Stimulated activated CD4-positive, alpha-beta T cell treated with anti-CD3 and anti-CD28 coated beads, Interleukin-1b, Interleukin-23, amount 100 ng/mL, for 4 hours (primary cell): ENCODE results near the gene FLYWCH2.

Source experiments
- DNase-seq, 2 donors: peaks; one replicate each; pipeline ENCODE4 v3.0.0-alpha.2; 2020; ENCODE audit warnings: low read depth in 2 of 2

Gene FLYWCH2

DNA sequence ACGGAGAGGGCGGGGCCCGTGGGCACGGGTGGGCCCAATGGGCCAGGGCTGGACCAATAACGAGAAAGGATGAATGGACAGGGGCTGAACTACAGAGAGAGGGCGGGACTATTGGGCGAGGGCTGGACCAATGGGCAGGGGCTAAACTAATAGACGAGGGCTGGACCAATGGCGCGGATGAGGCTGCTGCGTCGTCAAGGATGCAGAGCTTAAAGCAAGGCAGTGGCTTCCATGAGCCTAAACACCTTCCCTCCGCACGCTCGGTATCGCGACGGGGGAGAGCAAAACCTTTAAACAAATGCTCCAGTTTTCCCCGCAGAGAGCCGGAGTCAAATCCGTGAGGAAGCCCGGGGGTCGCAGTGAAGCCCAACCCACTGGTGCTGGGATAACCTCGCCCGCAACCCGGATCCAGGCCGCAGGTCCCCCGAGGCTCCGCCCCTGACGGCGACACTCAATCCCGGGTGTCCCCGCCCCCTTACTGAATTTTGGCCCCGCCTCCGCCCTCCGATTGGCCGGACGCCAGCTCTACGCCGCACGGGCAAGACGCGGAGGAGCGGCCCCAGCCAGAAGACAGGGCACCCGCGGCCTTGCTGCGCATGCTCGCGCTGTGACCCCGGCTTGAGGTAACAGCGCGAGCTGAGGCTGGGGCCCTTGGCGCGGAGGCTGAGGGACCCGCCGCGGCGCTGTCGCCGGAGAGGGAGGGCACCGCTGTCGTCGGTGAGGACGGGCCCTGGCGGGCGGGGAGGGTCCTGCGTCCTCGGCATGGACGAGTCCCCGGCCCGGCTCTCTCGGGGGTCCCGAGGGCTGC, at the start of gene FLYWCH2:
FLYWCH2 (plus strand) TSS at position 566 of the 808 bp plus-strand sequence. CDS start 13,235 bp downstream, outside the sequence.
- DNase-seq, result peak; percentile 99 to 100

GRCh38 chr16:2833776-2834175, 49.2 kb upstream of the FLYWCH2 start:
- DNase-seq, result no peak

GRCh38 chr16:2834968-2835367, 48.0 kb upstream of the FLYWCH2 start:
- DNase-seq, result no peak

DNA sequence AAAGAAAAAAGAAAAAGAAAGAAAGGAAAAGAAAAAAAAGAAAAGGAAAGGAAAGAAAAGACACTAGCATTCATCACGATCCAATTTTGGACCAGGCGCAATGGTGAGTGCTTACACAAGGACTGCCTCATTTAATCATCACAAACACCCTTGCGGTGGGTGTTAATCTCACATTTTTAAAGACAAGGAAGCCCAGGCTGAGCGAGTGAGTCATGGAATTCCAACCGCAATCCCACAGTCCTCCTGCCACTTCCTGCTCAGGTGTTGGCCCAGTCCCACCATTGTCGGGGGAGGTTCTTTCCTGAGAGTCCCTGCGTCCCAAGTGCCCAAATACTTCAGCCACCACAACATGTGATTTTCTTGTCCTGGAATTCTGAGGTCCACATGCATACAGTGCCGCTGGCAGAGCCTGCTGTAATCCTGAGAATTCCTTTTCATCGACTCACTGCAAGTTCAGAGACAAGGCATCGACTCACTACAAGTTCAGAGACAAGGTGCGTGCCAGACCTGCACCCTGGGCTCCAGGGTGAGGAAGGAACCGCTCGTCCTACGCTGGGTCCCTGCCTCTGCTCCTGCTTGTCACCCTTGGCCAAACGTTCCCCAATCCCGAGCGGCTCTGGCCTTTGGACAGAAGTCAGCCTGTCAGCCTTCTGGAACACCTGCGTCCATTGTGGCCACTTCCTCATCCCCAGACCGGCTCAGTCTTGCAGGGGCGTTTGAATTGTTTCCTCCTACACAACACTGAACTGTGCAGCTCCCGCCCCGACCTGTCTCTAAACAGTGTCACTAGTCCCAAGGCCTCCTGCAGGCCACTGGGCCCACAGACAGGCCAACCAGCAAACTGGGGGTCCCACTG, 47.1 kb upstream of the FLYWCH2 start:
- DNase-seq, result no peak

- DNase-seq, result no peak
These were observed 46.1 kb upstream of the FLYWCH2 start for GRCh38 chr16:2836646-2837508.

DNA sequence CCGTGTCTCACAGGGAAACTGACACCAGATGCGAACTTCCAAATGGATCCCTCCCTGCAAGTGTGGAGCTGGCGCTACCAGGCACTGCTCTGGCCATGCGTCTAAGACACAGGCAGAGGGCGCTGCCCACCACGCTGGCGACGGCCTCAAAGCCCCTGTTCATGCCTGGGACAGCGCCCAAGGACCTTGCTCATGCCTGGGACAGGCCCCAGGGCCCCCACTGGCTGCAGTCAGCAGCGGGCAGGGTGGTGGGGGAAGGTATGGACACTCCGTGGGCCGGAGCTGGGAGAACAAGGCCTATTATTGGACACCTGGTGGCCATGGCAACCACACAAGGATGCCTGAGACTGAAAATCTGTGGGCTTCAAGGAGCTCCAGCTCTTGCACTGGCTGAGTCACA, 44.1 kb upstream of the FLYWCH2 start:
- DNase-seq, result peak; percentile 29 to 44

DNA sequence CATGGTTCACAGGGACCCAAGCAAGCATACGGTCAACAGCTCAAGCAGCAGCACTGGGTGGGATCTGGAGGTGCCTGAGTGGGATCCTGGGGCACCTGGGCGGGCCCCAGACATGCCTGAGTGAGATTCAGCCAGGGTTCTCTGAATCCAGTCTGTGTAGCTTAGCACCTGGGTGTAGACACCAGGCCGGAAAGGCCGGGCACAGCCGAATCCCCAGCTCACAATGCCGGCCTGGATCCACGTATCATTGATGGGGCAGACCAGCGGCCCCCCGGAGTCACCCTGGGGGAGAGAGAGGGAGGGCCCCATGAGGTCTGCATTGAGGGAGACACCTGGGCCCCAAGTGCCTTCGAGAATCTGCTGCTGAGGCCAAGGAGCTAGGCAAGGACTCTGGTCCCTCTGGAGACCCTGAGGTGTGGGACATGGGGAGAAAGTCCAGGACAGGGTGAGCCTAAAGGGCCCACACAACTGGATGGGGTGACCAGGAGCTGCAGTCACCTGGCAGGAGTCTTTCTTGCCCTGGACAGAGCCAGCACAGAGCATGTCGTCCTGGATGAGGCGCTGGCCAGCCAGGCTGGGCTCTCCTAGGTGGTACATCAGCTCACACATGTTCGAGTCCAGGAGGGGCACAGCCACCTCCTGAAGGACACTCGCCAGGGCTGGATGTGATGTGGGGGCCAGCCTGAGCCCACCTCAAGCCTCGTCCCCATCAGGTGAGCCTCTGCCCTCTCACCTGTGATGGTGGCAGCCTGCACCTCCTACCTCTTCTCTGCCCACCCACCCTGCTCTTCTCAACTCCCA, 43.2 kb upstream of the FLYWCH2 start:
- no peak for DNase-seq

DNA sequence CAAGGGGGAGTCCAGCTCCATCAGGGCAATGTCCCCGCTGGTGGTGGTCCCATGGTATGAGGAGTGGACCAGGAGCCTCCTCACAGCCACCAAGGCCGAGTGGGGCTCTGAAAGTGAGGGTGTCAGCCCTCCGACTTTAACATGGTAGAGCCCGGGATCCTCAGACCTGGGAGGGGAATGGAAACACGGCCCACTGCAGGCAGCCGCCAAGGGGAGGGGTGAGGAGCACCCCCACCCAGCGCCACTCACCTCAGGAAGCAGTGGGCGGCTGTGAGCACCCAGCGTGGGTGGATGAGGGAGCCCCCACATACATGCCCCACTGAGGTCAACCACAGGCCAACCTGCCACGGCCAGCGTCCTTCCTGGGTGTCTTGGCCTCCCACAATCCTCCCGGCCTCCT, 42.1 kb upstream of the FLYWCH2 start:
- no peak for DNase-seq

DNA sequence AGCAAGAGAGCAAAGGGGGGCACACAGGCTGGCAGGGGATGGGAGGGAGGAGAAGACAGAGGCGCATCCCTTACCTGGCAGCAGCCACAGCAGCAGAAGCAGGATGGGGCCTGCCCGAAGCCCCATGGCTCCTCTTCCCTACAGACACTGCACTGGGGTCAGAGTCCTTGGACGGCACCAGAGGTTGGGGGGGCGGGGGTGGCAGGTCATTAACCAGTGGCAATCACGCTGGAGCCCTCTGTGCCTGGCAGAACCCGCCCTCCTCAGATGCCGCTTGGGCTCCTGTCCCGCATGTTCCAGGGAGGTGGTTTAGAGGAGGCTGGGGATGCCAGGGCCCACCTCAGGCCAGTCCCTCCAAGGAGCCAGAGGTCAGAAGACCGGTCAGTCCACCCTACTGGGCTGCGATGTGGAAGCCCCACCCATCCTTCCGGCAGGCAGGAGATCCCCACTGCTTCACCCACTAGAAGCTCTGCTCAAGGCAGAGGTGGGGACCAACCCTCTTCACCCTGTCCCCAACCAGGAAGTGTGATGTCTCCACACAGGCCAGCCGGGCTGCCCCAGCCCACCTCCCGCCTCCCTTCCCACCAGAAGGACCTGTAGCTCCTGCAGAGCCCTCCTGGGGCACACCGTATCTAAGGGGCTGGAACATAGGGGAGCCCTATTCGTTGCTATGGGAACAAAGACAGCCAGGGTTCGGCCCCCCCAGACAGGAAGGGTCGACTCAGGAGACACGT, 41.2 kb upstream of the FLYWCH2 start:
- DNase-seq, result no peak

- peak; percentile 44 to 74 for DNase-seq
These were observed 40.5 kb upstream of the FLYWCH2 start for GRCh38 chr16:2842340-2843000.

- no peak for DNase-seq
These were observed 39.5 kb upstream of the FLYWCH2 start for GRCh38 chr16:2843526-2843925.

DNA sequence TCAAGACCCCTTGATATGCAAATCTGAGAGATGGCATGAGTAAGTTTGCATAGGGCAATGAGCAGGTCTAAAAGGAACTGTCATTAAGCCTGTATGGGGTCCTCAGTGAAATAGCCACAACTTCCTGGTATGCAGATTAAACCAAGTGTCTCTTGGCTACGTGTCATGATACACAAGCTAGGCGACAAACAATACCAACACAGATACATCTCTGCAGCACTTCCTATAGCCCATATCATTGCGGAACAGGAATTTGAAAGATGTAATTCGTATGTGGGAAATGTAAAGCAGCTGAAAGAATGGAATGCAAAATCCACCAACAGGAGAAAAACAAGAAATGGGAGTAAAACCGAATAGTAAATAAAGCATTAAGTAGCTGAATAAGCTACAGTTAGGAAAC, 37.9 kb upstream of the FLYWCH2 start:
- DNase-seq, result no peak

DNA sequence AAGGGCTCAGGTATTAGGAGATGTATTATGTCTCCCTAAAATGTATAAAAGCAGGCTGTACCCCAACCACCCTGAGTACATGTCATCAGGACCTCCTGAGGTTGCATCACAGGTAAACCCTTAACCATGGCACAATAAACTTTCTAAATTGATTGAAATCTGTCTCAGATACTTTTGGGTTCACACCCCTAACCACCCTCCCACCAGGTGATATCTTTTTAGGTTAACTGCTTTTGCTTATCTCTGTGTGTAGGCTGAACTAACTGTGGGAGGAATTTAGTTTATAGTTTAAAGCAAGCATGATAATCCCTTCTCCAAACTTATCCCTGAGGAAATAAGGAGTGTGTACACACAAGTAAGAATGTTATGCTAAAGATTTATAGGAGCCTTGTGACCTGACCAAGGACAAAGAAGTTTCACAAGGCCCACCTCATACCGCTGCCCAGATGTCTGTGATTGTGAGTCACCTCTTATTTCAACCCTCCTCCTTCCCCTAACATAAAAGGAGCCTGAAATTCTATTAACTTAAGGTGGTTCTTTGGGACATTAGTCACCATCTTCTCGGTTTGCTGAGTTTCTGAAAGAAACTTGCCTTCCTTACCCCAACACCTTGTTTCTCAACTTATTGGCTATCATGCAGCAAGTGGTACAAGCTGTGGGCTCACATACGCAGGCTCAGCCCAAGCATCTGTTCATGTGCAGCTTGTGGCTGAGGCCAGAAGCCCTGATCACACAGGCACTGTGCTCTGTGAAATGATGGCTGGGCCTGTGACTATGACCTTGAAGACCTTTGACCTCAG, 36.3 kb upstream of the FLYWCH2 start:
- DNase-seq, result no peak

DNA sequence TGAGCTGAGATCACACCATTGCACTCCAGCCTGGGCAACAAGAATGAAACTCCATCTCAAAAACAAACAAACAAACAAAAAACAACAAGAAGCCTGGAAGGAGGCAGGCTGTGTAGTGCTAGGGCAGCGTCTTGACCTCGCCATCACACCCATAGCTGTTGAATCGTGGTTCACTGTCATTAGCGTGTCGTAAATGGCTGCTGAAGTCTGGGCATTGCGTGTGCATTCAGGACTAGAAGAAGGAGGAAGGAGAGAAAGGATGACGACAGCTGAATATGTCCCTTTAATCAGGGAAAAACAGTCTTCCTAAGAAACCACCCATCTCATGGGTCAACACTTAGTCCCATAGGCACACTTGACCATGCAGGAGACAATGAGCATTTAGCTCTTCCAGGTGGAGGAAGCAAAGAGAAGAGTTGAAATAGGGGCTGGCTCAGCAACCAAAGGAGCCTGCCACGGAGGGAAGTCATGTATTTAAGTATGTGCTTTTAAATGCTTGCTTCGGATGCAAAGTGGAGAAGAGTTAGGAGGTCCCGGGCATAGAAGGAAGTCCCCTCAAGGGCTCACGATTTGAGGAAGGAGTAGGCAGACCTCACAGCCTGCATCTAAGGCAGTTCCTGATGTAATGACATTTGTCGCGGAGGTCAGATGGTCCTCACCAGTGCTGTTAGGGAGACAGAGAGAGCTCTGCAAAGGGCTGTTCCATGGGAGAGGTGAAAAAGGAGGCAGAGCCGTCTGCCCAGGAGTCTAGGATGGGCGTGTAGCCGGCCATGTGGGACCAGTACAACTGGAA, 33.9 kb upstream of the FLYWCH2 start:
- no peak for DNase-seq

DNA sequence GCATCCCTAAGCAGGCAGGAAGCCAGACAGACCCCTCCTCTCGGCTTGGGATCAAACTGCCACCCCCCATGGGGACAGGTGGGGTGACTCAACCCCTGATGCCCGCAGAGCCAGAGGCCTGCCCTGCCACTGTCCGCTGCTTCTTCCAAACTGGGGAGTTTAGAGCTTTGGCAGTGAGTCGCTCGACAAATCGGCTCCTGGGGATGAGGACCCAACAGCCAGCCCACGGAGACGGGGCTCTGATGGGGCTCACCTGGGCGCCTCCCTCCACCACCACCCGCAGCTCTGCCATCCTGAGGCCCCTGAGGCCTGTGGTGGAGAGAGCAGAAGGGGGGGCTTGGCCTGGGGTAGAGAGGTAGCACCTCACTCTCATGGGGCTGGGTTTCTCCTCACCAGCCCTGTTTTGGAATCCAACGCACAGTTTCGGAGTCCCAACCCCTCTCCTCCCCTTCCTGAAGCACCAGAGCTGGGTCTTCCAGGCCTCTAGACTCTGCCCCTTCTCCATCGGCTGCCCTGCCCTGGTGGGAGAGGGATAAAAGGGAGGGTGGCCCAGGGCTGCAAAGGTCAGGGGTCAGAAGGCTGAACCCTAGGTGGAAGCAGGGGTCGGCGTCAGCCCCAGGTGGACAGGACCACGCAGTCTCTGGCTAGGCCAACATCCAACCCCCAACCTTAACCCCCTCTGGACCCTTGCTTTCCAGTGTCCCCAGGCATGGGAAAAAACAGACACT, 30.8 kb upstream of the FLYWCH2 start:
- no peak for DNase-seq

DNA sequence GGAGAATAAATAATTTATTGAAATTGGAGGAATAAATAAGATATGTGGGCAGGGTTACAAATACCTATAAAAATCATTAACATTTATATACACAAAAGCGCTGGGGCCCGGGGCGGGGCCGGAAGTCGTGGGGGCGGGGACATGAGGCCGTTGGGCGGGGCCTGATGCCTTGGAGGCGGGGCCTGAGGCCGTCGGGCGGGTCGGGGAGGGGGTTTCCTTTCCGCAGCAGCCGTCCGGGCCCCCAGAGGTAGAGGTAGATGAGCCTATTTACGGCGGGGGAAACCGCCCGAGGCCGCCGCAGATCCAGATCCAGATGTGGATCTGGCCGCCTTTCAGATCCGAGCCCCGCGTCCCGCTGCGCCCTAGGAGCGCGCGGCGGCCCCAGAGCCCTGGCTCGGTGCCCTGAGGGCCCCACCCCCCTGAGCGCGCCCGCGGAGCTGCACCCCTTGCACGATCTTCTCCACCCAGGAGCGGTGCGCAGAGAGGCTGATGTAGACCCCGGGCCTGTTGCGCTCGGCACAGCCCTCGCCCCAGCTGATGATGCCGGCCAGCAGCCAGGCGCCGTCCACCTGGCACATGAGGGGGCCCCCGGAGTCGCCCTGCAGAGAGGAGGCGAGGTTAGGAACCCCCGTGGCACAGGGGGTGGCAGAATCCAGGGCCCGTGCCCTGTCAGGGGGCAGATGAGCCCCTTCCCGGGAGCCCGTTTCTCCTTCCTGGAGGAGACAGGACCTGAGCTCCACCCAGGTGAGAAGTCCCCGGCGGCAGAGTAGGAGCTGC, 30.1 kb upstream of the FLYWCH2 start:
- no peak for DNase-seq
